ENCODE measurements around the gene SLC25A42. TPM values are rescaled to one million over a fixed set of nuclear protein-coding genes. Genes with fewer than 3 reads are reported as not detected.

Gene SLC25A42
- total and polyA plus RNA-seq, 2 of the 13 experiments (the other 11 are each of a cell fraction or from before 2014, with no cell fraction given): 12.8 to 18.3 TPM

DNA sequence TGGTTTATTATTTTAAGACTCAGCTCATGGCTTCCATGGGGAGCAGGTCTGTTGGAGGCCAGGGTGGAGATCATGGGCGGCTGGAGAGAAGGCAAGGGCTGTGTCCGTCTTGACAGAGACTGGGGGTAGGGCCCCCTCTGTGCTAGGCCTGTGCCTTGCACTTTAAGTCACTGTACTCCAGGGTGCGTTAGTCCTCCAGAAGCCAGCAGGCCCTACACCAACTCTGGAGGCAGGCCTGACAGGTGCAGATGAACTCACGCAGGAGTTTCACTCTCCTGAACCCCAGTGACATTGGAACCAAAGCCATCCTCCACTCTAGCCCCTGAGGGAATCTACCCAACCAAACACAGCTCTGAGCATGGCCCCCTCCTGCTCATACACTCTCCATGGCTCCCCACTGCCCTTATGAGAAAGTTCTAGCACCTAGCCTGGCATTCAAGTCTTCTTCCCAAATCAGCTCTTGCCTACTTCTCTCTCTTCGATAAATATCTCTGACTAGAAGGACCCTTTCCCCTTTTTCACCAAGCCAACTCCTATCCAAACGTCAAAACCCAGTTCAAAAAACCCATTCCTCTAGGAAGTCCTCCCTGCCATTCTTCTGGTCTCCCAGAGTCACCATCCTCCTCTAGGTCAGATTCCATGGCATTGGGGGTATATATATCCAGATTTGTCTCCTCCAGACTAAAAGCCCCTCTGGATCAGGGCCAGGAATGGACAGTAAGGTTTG, 91.1 kb downstream of the SLC25A42 start:
- ChIA-PET POLR2A (no interaction called here), CTCF (ENCODE audit: low intra/inter-chr PET ratio, low total read pairs) (no interaction called here)
- intact Hi-C loops (cut with micrococcal nuclease; ENCODE audit: unreplicated experiment) (no loop called here), in situ Hi-C loops (cut with HindIII; ENCODE audit: extremely low pct_ligation_motif_present, low pct_unique_long_range_greater_than_20kb) (no loop called here)
- 78% methylated on average over 5 of the region's 6 CpGs for WGBS (ENCODE audit: low lambda C conversion rate)
- no peaks in the 10 kb centered on the region for H4K20me1 ChIP-seq (ENCODE audit: insufficient read depth, low read length)
- H2AFZ ChIP-seq (ENCODE audit: low read length): no peak overlapping the region
- H3K27me3 ChIP-seq (ENCODE audit: control insufficient read depth in 1 of 2, insufficient read depth in 2 of 2, low read length in 2 of 2): no peaks in the 10 kb centered on the region
- DNase-seq (ENCODE audit: low spot score): no peak
- H3K9me3 ChIP-seq (ENCODE audit: low read length): no peaks in the 10 kb centered on the region
- no peak overlapping the region for H3K27ac ChIP-seq (ENCODE audit: extremely low read length, insufficient read depth, low read length)
- H3K4me1 ChIP-seq (ENCODE audit: insufficient read depth, low read length): no peaks in the 10 kb centered on the region
- FAIRE-seq: no peak
- H3K36me3 ChIP-seq (replicated peaks in 1 of 2; ENCODE audit: control insufficient read depth in 1 of 2, insufficient read depth in 2 of 2, low read length in 2 of 2): no peaks in the 10 kb centered on the region
- no peak overlapping the region for H3K4me2 ChIP-seq (ENCODE audit: low read depth, low read length)
- no peak overlapping the region for H3K4me3 ChIP-seq (replicated peaks in 1 of 3; ENCODE audit: insufficient read depth in 1 of 3, low read depth in 2 of 3, low read length in 3 of 3)
- peak; percentile 49; the same call in 2 of the 3 replicates for ATAC-seq
- BruUV-seq (replicated peaks): no TSS peak
- TF ChIP-seq FOXO1 (CRISPR knock-in tag; IDR thresholded peaks at IDR 0.05) (no peak), CTCF (CRISPR knock-in tag; IDR thresholded peaks at IDR 0.05) (0 out of 2 replicates have a peak, but pooled peaks have one; percentile 19)
- H3K9ac ChIP-seq (ENCODE audit: insufficient read depth, low read depth, low read length): no peak overlapping the region
- no peaks in the 10 kb centered on the region for H3K79me2 ChIP-seq (ENCODE audit: insufficient read depth, low read length)

GRCh38 chr19:19155495-19156219, 91.9 kb downstream of the SLC25A42 start:
- H4K20me1 ChIP-seq (ENCODE audit: insufficient read depth, low read length): no peaks in the 10 kb centered on the region
- H3K4me1 ChIP-seq (ENCODE audit: insufficient read depth, low read length): no peaks in the 10 kb centered on the region
- intact Hi-C loops (cut with micrococcal nuclease; ENCODE audit: unreplicated experiment) (no loop called here), in situ Hi-C loops (cut with HindIII; ENCODE audit: extremely low pct_ligation_motif_present, low pct_unique_long_range_greater_than_20kb) (no loop called here)
- H3K79me2 ChIP-seq (ENCODE audit: insufficient read depth, low read length): no peaks in the 10 kb centered on the region
- ChIA-PET POLR2A (no interaction called here), CTCF (ENCODE audit: low intra/inter-chr PET ratio, low total read pairs) (no interaction called here)
- no peaks in the 10 kb centered on the region for H3K9me3 ChIP-seq (ENCODE audit: low read length)
- H3K9ac ChIP-seq (ENCODE audit: insufficient read depth, low read depth, low read length): no peak overlapping the region
- H3K4me3 ChIP-seq (replicated peaks in 1 of 3; ENCODE audit: insufficient read depth in 1 of 3, low read depth in 2 of 3, low read length in 3 of 3): no peak overlapping the region
- 94% methylated on average over 8 of the region's 10 CpGs for WGBS (ENCODE audit: low lambda C conversion rate)
- no peak overlapping the region for H3K27ac ChIP-seq (ENCODE audit: extremely low read length, insufficient read depth, low read length)
- no peak overlapping the region for H3K4me2 ChIP-seq (ENCODE audit: low read depth, low read length)
- no peaks in the 10 kb centered on the region for H3K27me3 ChIP-seq (ENCODE audit: control insufficient read depth in 1 of 2, insufficient read depth in 2 of 2, low read length in 2 of 2)
- FAIRE-seq (no peak), DNase-seq (ENCODE audit: low spot score) (no peak), ATAC-seq (no peak)
- H3K36me3 ChIP-seq (replicated peaks in 1 of 2; ENCODE audit: control insufficient read depth in 1 of 2, insufficient read depth in 2 of 2, low read length in 2 of 2): no peaks in the 10 kb centered on the region
- no TSS peak for BruUV-seq (replicated peaks)
- no peak overlapping the region for H2AFZ ChIP-seq (ENCODE audit: low read length)
- no peak for TF ChIP-seq BHLHE40 (IDR thresholded peaks at IDR 0.05; ENCODE audit: low read length)
- TF ChIP-seq ZNF230 (CRISPR knock-in tag; IDR thresholded peaks at IDR 0.05): no peak
- no peak for TF ChIP-seq ZNF678 (CRISPR knock-in tag; IDR thresholded peaks at IDR 0.05)
- TF ChIP-seq ZNF136 (CRISPR knock-in tag; IDR thresholded peaks at IDR 0.05; ENCODE audit: low read depth): no peak
- no peak for TF ChIP-seq CAMTA2 (CRISPR knock-in tag; IDR thresholded peaks at IDR 0.05; ENCODE audit: borderline replicate concordance)
- no peak for TF ChIP-seq ZNF430 (CRISPR knock-in tag; IDR thresholded peaks at IDR 0.05)
- no peak for TF ChIP-seq ZNF547 (CRISPR knock-in tag; IDR thresholded peaks at IDR 0.05)
- TF ChIP-seq TRIM22 (IDR thresholded peaks at IDR 0.05): no peak
- no peak for TF ChIP-seq ZNF546 (CRISPR knock-in tag; conservative IDR thresholded peaks at IDR 0.05)
- TF ChIP-seq BCL3 (CRISPR knock-in tag; IDR thresholded peaks at IDR 0.05): no peak
- no peak for TF ChIP-seq TRIM24 (CRISPR knock-in tag; IDR thresholded peaks at IDR 0.05)
- TF ChIP-seq ZNF878 (CRISPR knock-in tag; IDR thresholded peaks at IDR 0.05): no peak

Measured in HepG2 (cell line).